ENCODE measurements around the gene DIRAS2.

GRCh38 chr9:90569511-90569910 lies 73.1 kb downstream of the DIRAS2 start:
- TF ChIP-seq CTCF (IDR thresholded peaks at IDR 0.05) (no peak), POLR2AphosphoS5 (IDR thresholded peaks at IDR 0.05) (no peak)

Data from prostate gland (tissue), 2 donors.